ENCODE measurements around the gene ZSCAN4. TPM values are rescaled to one million over a fixed set of nuclear protein-coding genes. Genes with fewer than 3 reads are reported as not detected.

ZSCAN4 gene
- total RNA-seq, 1 donor from 2014 or later = not detected

DNA sequence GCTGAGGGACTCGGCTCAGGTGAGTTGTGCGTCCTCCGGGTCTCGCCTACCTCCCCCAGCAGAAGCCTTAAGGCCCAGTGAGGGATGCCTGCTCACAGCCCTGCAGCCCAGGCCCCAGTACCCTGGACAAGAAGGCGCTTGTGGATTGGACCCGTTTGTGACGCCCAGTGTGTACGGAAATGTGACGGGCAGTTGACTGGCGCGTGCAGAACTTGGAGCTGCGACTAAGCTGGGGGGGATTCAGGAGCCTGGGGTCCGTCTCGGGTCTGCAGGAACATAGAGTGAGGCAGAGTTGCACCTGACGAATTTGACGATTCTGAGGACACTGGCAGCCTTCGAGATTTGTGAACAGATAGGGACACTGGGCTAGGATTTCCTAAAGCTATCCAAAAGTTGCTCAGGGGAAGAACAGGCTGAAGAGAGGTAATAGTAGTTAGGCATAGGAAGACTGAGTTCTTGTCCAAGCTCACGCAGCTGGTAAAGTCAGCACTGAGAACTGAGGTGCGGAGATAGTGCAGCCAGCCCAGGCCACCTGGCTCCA is 13.6 kb downstream of the ZSCAN4 start:
- no peak for DNase-seq

DNA sequence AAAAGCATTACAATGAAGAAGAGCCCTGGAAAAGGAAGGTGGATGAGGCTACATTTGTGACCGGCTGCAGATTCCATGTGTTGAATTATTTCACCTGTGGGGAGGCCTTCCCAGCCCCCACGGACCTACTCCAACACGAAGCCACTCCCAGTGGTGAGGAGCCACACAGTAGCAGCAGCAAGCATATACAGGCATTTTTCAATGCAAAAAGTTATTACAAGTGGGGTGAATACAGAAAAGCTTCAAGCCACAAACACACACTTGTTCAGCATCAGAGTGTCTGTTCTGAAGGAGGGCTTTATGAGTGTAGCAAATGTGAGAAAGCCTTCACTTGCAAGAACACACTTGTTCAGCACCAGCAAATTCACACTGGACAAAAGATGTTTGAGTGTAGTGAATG is 18.0 kb downstream of the ZSCAN4 start:
- DNase-seq = no peak

DNA sequence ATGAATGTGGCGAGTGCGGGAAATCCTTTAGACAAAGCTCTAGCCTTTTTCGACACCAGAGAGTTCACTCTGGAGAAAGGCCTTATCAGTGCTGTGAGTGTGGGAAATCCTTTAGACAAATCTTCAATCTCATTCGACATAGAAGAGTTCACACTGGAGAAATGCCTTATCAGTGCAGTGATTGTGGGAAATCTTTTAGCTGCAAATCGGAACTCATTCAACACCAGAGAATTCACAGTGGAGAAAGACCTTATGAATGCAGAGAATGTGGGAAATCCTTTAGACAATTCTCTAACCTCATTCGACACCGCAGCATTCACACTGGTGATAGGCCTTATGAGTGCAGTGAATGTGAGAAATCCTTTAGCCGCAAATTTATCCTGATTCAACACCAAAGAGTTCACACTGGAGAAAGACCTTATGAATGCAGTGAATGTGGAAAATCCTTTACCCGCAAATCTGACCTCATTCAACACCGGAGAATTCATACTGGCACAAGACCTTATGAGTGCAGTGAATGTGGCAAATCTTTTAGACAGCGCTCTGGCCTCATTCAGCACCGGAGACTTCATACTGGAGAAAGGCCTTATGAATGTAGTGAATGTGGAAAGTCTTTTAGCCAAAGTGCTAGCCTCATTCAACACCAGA is 18.8 kb downstream of the ZSCAN4 start:
- DNase-seq = no peak

DNA sequence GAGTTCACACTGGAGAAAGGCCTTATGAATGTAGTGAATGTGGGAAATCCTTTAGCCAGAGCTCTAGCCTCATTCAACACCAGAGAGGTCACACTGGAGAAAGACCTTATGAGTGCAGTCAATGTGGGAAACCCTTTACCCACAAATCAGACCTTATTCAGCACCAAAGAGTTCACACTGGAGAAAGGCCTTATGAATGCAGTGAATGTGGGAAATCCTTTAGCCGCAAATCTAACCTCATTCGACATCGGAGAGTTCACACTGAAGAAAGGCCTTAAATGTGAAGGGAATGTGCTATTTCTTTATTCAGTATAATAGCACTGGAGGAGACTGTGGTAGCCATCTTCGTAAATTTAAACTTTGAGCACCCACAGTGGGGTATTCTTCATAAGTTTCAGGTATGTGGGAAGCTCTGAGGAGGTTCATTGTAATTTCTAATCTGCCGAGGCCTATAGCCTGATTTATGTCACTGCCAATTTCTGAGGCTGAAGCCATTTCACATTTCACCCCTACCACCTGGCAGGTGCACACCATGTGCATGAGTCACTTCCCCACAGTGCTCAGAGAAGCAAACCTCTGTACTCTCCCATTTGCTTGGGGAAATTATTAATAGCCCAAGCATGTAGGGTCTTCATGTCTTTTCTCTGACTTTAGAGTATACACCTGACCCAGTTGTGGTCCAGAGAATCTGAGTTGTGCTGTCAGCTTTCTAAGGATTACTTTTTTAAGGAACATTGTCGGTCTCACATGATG is 19.5 kb downstream of the ZSCAN4 start:
- DNase-seq = no peak

DNA sequence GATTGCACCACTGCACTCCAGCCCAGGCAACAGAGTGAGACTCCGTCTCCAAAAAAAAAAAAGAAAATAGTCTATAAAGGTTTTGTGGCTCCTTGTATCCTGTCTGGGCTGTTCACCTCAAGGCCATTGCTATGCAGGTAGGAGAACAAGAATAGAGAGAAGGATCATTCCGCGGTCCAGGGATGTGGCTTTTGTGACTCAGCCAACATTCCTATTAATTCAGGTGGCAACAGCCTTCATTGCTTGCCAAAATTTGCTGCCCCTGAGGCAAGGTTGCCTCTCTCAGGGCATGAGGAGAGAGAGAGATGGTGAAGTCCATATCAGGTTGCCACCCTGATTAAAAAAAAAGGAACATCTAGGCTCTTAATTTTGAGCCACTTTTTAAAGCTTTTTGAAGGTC is 21.0 kb downstream of the ZSCAN4 start:
- no peak for DNase-seq

GRCh38 chr19:57701625-57702024 is 32.9 kb downstream of the ZSCAN4 start:
- DNase-seq = no peak

DNA sequence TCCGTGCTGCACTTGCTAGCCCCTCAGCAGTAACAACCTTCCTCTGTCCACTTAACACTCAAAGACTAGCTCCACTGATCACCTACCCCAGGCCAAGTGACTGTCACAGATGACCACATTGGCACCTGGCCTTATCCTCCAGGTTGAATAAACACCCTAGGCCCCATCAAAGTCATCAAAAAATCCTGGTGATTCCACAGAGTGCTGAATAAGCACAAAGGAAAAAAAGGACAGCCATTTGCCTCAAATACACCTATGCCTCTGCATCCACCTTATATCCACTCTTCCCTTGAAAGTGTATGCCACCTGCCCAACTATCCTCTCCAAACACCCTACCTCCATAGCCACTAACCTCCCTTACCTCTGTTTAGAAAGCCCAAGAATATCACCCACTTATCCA is 37.6 kb downstream of the ZSCAN4 start:
- no peak for DNase-seq

DNA sequence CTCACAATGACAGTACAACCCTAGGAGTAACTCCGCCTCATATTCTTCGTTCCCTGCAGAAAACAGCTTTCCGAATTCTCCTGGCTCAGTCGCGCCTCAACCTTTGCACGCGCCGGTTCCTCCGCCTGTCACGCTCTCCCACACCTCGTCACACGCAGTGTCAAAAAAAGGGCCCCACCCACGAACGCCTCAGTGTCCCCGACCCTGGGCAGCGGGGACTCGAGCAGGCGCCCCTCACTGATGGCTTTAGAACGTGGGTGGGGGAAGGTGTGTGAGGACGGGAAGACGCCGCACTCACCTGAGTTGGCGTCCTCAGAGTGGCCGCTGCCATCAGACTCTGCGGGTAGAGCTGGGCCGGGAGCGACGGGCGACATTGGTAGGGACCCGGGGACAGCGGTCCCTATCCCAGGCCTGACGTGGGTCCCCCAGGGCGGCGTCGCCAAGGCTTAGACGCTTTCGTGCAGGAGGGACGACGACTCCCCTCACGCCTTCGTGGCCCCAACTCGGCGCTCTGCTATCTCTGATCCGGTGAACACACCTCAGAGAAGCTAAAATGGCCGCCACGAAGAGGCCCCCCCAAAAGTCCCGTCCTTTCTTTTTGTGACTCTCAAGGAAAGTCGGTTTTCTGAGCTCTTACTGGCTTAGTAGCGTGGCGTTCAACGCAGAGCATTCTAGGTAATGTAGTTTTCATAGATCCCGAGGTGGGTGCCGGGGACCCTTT is 40.1 kb downstream of the ZSCAN4 start, which contains the start of gene ZNF154:
TSS of gene ZNF154 (minus strand) at position 564 of the 721 bp plus-strand sequence. CDS start at position 331, 233 bp downstream.
- DNase-seq = peak; percentile 95

DNA sequence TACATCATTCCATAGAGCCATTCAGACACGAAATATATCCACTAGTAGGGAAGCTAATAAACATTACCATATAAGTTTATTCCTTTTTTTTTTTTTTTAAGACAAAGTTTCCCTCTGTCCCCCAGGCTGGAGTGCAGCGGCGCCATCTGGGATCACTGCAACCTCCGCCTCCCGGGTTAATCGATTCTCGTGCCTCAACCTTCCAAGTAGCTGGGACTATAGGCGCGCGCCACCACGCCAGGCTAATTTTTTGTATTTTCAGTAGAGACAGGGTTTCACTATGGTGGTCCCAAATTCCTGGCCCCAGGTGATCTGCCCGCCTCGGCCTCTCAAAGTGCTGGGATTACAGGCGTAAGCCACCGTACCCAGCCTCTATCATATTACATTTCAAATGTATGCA is 40.9 kb downstream of the ZSCAN4 start:
- no peak for DNase-seq

DNA sequence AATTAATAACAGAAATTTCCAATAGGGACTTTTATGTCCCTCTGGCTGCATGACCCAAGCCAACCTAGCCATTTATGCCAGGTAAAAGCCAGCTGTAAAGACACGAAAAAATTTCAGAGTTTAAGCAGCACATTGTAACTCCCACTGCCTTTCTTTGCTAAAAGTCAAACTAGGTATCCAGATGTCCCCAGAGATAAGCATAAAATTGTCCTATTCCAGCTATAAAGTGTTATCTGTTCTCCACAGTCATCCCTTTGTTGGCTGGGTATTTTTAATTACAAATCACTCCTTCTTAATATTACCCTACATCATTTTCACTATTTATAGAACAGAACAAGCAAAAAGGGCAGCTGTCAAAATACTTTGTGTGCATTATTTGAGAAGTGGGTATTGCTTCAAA is 43.5 kb downstream of the ZSCAN4 start:
- no peak for DNase-seq

DNA sequence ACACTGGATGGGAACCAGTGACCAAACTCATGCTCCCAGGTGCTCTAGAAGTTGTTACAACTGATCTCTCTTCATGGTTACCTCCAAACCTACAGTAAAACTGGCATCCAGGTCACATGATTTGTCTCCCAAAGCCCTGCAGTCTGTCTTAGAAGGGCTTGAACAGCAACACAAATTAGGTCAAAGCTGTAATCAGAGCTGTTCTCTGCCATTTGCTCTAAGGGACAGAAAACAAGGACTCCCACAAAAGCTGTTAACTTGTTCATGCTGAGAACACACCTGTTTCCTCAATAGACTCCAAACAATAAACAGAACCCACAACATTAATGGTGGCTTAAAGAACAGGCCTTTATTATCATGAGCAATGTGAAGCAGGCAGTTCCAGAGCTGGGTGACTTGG is 50.7 kb downstream of the ZSCAN4 start:
- no peak for DNase-seq

DNA sequence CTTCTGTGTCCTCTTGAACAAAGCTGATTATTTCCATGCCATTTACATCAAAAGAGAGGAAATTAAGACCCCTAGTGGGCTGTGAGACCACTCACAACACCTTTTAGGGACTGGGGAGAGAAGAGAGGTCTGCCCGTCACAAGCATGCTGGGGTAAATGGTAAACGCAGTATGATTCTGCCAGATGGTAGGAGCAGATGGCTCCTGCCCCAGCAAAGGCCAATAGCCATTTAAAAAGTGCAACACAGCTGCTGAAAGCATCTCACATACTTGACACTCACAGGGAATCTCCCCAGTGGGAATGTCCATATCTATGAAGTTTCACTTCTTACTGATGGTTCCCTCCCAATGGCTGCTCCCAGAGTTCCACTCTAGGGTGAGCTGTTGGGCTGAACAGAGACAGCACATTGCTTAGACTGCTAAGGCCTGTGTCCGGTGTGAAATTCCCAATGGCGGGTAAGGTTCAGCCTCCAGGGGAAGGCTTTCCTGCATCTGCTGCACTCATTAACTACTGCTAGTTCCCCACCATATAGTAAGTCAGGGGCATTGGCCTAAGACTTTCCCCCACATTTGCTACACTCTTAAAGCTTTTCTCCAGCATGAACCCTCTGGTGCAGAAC is 51.3 kb downstream of the ZSCAN4 start:
- DNase-seq = no peak

GRCh38 chr19:57720878-57721277 is 52.1 kb downstream of the ZSCAN4 start:
- DNase-seq = no peak

Other genes with a start within 250 kb of the ZSCAN4 start
- gene ZNF749, start 233.6 kb upstream of the ZSCAN4 start, total RNA-seq = 15.8 TPM
- 1.2 TPM for gene VN1R1, start 211.8 kb upstream of the ZSCAN4 start, total RNA-seq
- gene ZNF772, start 191.4 kb upstream of the ZSCAN4 start, total RNA-seq = 25.2 TPM
- gene ZNF419, start 181.2 kb upstream of the ZSCAN4 start, total RNA-seq = 12.0 TPM
- gene ZNF773, start 169.0 kb upstream of the ZSCAN4 start, total RNA-seq = 34.7 TPM
- gene ZNF549, start 141.6 kb upstream of the ZSCAN4 start, total RNA-seq = 9.3 TPM
- gene ZNF550, start 109.1 kb upstream of the ZSCAN4 start, total RNA-seq = 15.1 TPM
- gene ZNF416, start 90.0 kb upstream of the ZSCAN4 start, total RNA-seq = 5.4 TPM
- gene ZIK1, start 84.8 kb upstream of the ZSCAN4 start, total RNA-seq = 11.2 TPM
- 5.1 TPM for gene ZNF530, start 69.0 kb upstream of the ZSCAN4 start, total RNA-seq
- 23.3 TPM for gene ZNF134, start 54.7 kb upstream of the ZSCAN4 start, total RNA-seq
- 19.0 TPM for gene ZNF211, start 35.8 kb upstream of the ZSCAN4 start, total RNA-seq
- gene ZNF551, start 13.0 kb downstream of the ZSCAN4 start, total RNA-seq = 18.9 TPM
- 13.1 TPM for gene ZNF154, start 40.3 kb downstream of the ZSCAN4 start, total RNA-seq
- 8.4 TPM for gene ZNF671, start 58.7 kb downstream of the ZSCAN4 start, total RNA-seq
- 22.4 TPM for gene ZNF776, start 77.9 kb downstream of the ZSCAN4 start, total RNA-seq
- gene ZNF586, start 100.7 kb downstream of the ZSCAN4 start, total RNA-seq = 29.4 TPM
- 5.7 TPM for gene ZNF552, start 146.0 kb downstream of the ZSCAN4 start, total RNA-seq
- 14.5 TPM for gene ZNF587B, start 161.4 kb downstream of the ZSCAN4 start, total RNA-seq
- gene ZNF587, start 180.9 kb downstream of the ZSCAN4 start, total RNA-seq = 25.0 TPM
- 11.2 TPM for gene ZNF814, start 220.1 kb downstream of the ZSCAN4 start, total RNA-seq
- gene ZNF417, start 247.7 kb downstream of the ZSCAN4 start, total RNA-seq = 24.7 TPM

Data from tongue (tissue), 2 donors.